HPDE6-E6E7 (cell line): ENCODE data around the gene MEI1.
"Not testable (repeated sequence)": the region's sequence is repeated elsewhere in the genome, so short reads cannot be mapped to it uniquely, and the experiment has no call there.

Experiments
- DNase-seq: peaks from one replicate; pipeline ENCODE4 v3.0.0; 2011; ENCODE audit warnings: missing footprints; ENCODE audit errors: extremely low spot score

MEI1 gene

DNA sequence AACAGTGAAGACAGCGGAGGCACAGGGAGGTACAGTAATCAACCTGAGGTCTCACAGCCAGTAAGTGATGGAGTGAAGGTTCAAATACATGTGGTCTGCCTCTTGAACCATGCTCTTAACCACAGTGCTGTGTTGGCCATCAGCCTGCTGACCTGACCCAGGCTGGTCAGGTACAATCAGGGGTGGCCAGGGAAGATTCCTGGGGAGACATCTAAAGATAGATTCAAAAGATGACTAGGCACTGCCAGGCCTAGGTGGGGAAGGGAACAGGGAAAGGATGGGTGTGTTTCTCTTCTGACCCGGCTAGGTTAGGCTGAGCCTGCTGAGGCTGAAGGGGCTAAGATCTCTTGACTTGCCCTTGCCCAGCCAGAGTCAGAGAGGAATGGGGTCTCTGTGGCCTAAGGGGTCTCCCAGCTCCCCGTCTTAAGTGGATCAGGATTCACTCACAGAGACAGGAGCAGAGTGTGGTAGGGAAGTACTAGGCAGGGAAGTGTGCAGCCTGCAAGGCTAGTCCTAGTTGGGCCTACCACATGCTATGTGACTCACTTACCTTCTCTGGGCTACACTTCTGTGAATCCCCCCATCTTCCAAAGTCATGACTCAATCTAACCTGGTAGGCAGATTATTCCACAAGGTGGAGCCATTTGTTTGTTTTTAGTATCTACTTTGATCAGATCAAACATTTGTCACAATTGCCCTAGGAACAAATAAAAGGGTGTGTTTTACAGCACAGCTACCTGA lies 123.2 kb downstream of the MEI1 start:
- DNase-seq = peak; percentile 45

DNA sequence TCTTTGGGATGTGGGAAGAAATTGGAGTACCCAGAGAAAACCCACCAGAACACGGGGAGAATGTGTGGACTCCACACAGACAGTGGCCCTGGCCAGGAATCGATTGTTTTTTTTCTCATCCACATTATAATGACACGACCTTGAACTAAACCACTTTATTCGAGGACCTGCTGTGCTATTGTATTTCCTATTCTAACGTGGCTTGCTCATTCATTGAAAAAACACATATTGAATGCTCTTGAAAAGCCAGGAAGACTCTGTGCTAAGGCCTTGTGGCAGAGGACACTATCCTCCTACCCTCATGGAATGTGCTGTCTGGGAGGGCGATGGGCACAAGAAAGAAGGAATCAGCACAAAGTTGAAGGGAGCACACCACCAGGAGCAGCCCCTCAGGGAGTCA lies 124.5 kb downstream of the MEI1 start:
- DNase-seq = no peak

DNA sequence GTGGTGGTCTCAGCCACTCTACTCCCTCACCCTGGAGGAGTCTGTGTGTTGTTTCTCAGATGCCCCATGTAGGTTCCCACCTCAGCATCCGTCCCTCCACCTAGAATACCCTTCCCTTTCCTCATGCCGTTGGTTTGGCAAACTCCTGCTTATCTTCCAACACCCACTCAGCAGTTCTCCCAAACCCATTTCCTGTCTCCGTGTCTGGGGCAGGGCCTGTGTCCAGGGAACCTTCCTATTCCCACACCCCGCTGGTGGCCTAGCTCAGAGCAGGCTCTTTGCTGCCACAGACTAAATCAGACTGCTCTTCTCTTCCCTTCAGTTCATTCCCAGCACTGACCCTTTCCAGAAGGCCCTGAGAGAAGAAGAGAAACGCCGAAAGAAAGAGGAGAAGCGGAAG lies 126.1 kb downstream of the MEI1 start:
- DNase-seq = no peak

DNA sequence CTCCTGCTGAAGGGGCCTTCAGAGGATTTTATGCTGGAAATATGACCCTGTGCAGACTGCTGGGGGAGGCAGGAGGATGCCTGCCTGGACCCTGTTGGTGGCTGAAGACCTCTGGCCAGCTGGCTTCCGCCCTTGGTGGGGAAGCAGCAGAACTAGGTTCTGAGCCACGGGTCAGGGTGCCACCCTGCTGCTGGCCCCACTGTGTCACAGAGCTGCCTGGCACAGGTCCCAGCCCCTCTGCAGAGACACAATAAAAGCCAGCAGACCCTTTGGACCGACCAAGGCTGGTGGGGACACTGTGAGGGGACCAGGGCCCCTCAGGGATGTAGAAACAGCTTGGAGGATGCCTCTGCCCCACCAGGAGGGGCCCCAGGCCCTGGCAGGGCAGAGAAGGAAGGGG lies 126.7 kb downstream of the MEI1 start:
- no peak for DNase-seq

DNA sequence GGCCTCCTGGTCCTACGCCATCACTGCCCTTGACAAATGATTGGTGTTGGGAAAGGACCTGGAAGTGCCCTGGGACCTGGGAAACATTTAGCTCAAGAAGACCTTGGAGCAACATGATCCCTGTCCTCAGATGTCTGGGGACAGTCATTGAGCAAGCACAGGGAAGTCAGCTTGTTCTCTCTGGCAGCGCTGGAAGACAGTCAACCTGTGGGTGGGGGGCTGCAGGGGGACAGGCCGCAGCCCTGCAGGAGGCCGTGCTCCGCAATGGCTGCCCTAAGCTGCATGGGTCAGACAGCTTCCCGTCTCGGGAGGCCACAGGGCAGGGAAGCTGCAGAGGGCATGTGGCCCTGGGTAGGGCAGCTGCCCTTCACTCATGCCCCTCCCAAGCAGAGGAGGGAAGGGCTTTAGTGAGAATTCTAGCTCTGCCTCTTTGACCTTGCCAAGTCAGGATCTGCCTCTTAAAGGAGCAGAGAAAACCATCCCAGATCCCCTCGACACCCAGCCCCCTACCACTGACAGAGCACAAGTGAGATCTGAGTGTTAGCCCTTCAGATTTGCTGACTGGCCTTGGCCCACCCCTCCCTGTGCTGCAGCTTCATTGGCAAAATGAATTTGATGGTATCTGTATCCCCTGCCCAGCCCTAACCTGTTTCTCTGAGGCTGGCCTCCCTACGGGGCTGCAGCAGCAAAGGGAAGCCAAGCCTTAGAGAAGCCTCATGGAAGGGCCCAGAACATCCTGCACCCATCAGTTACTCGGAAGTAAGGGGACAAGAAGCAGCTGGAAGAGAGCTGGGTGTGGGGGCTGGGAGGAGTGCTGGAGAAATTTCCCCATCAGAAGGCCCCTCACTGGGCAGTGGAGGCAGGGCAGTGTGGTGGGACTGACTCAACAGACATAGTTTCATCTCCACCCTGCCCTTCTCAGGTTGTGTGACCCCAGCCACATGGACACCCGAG lies 127.4 kb downstream of the MEI1 start:
- no peak for DNase-seq

DNA sequence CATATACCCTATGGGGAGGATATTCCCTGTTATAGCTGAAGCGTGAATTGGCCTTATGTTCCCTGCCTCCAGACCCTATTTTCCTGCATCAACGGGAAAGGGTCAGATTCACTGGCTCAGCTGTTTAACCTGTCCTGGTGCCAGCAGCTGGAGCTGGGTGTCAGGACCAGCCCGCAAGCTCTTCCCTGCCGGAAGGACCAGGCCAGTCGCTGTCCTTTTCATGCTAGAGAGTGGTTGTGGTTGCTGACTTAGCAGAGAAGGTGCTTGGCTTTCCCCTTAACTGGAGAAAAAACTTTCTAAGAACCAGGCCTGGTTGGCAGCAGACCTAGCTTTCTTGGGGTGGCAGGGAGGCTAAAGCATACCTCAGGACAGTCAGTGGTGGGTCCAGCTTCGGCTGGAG lies 128.4 kb downstream of the MEI1 start:
- no peak for DNase-seq

DNA sequence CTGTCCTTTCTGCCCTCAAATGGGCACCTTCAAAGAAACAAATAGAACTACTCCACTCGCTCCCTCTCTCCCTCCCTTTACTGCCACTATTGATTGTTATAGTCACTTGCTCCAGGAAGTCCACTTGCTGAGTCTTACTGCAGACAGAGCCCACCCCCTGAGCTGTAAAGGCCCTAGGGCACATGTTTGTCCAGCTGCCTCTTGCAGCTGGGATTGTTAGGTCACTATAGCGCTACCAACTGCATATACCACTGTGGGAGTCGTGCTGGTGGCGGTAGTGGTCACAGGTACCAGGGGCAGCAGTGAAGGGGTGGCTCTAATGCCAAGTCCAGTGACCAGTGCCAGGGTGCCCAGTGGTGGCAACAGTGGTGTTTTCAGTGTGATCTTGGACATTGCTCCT lies 129.2 kb downstream of the MEI1 start:
- DNase-seq = no peak

DNA sequence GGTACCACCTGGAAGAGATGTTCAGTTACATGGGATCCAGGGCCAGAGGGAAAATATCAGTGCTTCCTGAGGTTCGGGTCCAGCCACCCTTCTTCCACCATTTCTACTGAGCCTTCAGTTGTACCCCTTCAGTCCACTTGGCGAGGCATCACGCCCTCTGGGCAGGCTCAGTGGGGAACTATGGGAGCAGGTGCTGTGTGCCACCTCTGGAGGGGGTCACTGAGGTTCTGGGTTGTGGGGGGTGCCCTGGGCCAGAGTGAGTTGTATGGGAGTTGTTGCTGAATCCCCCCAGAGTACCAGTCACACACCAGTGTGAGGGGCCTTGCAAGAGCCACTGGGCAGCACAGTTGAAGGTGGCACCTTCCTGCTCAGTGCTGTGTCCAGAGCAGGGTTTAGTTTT lies 130.9 kb downstream of the MEI1 start:
- DNase-seq = no peak

DNA sequence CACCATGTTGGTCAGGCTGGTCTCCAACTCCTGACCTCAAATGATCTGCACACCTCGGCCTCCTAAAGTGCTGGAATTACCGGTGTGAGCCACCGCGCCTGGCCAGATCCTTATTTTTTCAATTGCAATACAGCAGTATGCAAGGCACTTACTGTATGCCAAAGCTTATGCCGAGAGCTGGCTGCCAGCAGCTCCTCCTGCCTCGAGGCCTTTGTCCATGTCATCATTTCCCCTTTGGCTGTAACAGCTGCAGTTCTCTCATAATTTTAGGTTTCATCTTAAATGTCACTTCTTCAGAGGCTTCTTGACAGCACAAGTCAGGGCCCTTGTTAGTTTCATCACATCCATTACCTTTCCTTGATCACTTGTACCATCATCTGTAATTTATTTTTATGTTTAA lies 132.1 kb downstream of the MEI1 start:
- DNase-seq = no peak

DNA sequence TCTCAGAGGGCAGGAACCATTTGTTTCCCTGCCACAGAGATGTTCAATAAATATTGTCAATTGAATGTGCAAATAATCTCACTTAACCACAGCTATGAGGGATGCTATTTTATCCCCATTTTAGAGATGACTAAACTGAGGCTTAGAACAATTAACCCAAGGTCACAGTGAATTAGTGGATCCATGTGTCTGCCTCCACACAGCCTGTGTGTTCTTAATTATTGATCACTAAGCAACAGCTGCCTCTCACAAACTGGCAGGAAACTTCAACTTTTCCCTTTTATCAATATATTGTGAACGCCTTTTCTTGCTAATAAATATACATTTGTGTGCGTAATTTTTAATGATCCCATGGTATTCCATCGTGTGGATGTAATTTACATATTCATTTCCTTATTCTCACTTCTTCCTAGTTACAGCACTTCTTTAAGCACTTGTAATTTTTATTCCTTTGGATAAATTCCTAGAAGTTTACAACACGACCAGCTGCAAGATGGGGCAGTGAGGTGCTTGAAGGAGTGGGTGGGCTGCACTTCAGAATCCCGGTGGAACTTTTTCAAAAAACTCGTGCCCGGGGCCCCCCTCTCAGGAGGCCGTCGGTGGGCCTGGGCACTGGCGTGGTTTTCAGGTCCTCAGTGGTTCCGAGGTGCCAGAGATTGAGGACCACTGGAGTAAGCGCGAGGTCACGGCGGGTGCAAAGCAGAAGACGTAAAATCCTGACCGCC lies 132.7 kb downstream of the MEI1 start:
- DNase-seq = no peak

DNA sequence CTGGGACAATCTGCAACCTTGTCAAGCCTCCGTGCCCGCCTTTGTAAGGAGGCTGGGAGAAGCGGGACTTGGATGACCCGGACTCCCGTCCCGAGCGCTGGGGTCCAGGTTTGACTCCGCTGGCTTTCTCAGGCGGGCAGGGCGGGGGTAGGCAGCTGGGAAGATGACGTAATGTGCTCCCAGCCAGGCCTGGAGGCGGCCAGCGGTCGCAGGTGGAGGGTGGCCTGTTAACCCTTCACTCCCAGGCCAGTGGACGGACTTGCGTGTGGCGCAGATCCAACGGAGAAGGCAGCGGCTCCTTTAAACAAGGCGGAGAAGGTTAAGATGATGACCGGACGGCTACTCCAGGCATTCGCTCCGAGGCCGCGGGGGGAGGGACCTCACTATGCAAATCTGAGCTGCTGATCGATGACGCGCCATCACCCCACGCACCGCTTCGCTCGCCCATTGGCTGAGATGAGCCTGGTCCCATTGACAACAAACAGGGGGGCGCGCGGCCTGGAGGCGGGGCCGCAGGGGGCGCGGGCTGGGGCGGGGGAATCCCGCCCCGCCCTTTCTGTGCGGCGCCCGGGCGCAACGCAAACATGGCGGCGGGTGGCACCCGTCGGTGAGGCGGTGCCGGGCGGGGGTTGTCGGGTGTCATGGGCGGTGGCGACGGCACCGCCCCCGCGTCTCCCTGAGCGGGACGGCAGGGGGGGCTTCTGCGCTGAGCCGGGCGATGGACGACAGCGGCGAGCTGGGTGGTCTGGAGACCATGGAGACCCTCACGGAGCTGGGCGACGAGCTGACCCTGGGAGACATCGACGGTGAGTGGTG lies 133.5 kb downstream of the MEI1 start, which contains the start of gene SREBF2:
TSS of gene SREBF2 (plus strand) at position 553 of the 816 bp plus-strand sequence. CDS start at position 719, 166 bp downstream.
- peak; percentile 94 for DNase-seq

DNA sequence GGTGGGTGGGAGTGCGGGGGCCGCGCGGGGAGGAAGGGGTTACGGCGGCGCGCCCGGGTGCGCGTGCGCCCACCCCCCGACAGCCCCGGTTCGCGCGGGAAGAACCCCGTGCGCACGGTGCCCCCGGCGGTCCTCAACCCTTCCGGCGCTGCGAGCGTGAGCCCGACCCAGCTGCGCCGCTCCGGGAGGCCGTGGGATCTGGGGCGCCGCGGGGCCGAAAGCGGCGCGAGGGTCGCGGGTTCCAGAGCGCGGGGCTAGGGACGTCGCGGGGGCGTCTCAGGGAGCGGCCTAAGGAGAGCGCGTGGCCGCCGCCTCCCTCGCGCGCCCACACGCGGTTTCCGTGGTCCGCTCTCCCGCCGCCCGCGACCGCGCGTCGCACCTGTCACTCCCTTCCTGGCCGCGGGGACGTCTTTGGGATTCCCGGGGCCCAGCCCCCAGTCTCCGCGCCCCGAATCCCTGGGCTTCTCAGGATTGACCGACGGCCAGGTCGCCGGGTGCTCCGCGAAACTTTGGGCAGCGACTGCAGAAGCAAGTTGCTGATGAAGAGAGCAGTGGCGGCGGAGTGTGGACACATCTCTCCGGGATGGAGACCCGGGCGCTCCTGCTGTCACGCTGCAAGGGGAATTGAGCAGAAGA lies 134.2 kb downstream of the MEI1 start:
- DNase-seq = no peak

DNA sequence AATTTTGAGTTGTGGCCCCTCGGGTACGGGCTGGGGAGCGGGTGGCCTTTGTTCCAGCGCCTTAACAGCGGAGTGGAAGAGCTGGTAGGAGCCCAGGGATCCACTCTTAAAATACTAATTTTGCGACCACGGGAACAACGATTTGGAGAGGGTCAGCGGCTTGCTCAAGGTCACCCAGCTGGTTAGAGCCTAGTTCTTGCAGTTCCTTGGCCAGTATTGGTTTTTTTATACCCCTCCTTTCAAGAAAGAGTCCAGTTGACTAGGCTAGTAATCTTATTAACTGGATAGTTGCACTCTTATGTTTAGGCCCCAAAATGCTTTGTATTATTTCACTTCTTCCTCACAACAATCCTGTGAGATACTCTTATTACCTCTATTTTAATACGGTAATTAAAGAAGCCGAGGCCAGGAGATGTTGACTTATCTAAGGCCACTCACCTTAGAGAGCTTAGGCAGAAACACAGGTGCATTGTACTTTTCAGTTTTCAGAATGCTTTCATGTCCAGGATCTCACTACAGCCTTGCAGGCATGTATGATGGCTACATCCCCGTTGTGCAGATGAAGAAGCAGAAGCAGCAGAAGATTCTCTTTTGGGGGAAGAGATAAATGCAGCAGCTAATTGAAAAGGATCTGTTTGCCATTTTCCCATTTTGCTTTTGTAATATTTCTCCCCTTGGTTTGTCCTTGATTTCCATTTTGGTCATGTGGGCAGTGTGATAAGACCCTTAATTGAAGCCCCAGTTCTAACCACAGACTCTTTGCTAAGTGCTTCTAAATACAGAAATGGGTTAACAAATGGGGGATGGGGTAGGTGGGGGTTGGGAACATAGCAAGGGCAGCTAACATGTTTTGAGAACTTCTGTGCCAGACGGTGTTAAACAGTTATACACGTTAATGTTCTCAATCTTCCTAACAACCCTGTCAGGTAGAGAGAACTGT lies 135.0 kb downstream of the MEI1 start:
- DNase-seq = no peak

DNA sequence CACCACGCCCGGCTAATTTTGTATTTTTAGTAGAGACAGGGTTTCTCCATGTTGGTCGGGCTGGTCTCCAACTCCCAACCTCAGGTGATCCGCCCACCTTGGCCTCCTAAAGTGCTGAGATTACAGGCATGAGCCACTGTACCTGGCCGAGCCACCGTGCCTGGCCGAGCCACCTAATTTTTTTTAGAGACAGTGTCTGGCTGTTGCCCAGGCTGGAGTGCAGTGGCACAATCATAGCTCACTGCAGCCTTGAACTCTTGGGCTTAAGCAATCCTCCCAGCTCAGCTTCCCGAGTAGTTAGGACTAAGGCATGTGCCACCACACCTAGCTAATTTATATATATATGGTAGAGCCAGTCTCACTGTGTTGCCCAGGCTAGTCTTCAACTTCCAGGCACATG lies 136.2 kb downstream of the MEI1 start:
- DNase-seq = not testable (repeated sequence)

DNA sequence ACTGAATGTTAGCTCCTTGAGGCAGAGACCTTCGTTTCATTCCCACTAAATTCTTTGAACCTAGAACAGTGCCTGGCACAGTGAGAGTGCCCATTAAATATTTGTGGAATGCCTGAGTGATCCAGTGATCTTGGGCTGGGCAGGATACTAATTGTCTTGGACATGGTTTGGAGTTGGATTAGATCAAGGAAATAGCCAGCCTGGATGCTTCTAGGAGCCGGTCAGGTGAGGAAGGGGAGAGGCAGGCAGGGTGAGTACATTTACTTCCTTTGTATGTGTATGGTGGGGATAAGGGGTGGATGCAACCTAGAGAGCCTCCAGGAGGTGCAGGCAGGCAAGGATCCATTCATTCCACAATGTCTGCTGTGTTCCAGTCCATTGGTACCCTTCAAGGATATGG lies 137.2 kb downstream of the MEI1 start:
- DNase-seq = no peak

DNA sequence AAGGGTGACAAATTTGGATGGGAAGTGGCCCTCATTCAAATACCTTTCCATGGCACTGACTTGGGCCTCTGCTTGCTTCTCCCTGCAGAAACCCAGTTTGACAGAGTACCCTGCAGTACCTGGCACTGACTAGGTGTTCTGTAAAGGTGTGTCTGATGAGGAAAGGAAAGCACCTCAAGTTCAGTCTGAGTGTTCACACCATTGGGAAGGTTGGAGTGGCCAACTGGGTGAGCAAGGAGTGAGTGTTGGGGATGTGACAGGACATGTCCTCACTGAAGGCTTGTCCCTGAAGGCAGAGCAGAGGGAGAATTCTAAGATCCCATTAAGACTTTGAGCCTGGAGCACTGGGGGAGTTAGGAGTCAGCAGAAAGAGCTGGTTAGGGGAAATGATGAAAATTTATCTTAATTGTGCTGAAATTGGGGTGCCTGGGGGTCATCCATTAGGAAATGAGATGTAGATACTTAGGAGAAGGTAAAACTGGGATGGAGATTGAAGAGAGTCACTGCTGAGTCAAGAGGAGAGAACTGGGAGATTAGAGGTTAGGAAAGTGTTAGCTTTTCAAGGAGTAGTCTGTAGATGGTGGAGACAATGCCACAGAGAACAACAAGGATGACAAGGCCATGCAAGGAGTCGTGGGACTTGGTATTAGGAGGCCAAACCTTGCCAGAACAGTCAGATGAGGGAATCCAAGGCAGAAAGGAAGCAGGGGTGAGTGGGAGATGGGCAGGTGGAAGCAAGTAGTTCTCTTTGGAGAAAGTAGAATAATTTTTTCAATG lies 139.7 kb downstream of the MEI1 start:
- no peak for DNase-seq

DNA sequence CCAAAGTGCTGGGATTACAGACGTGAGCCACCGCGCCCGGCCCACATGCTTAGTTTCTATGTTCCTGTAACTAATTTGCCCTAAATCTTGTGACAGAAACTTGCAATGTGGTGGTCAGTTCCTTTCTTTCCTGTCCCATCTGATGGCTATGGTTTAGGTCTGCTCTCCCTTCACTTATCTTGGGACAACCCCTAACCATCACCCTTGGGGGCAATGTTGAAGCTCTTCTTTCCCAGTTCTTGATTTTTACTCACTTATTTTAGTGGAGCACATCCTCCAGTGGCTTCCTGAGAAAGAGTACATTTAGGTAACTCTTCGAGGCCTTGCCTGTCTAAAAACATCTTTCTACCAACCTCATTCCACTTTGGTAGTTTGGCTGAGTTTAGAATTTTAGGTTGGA lies 140.9 kb downstream of the MEI1 start:
- no peak for DNase-seq

DNA sequence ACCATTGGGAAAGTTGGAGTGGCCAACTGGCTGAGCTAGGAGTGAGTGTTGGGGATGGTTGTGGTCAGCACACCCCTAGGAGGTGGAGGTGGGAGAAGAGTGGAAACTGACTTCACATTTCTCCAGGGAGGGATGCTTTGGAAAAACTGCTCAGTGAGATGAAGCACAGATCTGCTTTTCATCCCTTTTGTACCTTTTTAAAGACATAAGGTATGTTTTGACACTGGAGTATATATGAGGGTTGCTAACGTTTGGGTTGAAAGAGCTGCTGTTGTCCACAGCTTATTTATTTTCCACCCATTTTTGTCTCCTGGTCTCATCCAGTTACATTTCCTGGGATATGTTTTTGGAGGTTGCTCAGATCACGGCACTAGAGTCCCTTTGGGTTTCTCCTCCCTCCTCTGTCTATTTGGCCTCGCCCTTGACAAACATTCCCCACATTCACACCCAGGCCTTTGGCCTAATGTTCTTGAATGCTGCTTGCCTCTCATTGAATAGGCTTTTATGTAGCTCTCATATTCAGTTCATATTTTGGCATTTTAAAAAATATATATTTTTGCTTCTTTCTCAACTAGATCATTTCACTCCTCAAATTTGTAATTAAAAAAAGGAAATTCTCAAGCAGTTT lies 141.9 kb downstream of the MEI1 start:
- no peak for DNase-seq
